ENCODE results near the gene TH.

The TH gene

GRCh38 chr11:2121227-2122130, 50.1 kb downstream of the TH start:
- H3K27ac ChIP-seq = no peak overlapping the region
- DNase-seq (ENCODE audit: low read depth, low spot score) = no peak

- no peak overlapping the region for H3K27ac ChIP-seq
- DNase-seq (ENCODE audit: low read depth, low spot score) = no peak
Observed at GRCh38 chr11:2120359-2121100, 51.1 kb downstream of the TH start.

GRCh38 chr11:2118677-2119076, 52.9 kb downstream of the TH start:
- no peak for DNase-seq (ENCODE audit: low read depth, low spot score)

GRCh38 chr11:2116680-2117079, 54.9 kb downstream of the TH start:
- no peak for DNase-seq (ENCODE audit: low read depth, low spot score)
- H3K27ac ChIP-seq = no peak overlapping the region

More at GRCh38 chr11:2118677-2119076, 52.9 kb downstream of the TH start:
- H3K27ac ChIP-seq = no peak overlapping the region

GRCh38 chr11:2115308-2115707, 56.3 kb downstream of the TH start:
- no peak overlapping the region for H3K27ac ChIP-seq
- no peak for DNase-seq (ENCODE audit: low read depth, low spot score)

- no peak overlapping the region for H3K27ac ChIP-seq
- no peak for DNase-seq (ENCODE audit: low read depth, low spot score)
Observed at GRCh38 chr11:2114430-2115241, 57.0 kb downstream of the TH start.
